Sigmoid colon (tissue), 4 donors: ENCODE data around the gene HHIPL1.

Experiments
- EP300 ChIP-seq, 4 donors: sonication (generic); formaldehyde crosslinking; IDR thresholded peaks; one replicate each; pipeline ENCODE4 v1.6.1; 2017; ENCODE audit warnings: antibody characterized with exemption in 4 of 4
- POLR2A ChIP-seq, 2 donors: fragments of 450-650 bp; IDR thresholded peaks; one replicate each; pipeline ENCODE4 v1.6.1; 2016; ENCODE audit warnings: antibody characterized with exemption in 2 of 2, mild to moderate bottlenecking in 2 of 2, moderate library complexity in 2 of 2
- POLR2AphosphoS5 ChIP-seq, 4 donors: sonication (generic); formaldehyde crosslinking; IDR thresholded peaks; one replicate each; pipeline ENCODE4 v1.6.1; 2017; ENCODE audit warnings: antibody characterized with exemption in 4 of 4
- TF ChIP-seq, protein P1 (sequence below), 4 experiments: fragments of 450-650 bp in 3 of 4; fragments of 200-600 bp in 1 of 4; IDR thresholded peaks; one replicate each; pipeline ENCODE4 v1.5.1; 2016 to 2019; ENCODE audit warnings: antibody characterized with exemption in 4 of 4, mild to moderate bottlenecking in 3 of 4, moderate library complexity in 2 of 4

DNA sequence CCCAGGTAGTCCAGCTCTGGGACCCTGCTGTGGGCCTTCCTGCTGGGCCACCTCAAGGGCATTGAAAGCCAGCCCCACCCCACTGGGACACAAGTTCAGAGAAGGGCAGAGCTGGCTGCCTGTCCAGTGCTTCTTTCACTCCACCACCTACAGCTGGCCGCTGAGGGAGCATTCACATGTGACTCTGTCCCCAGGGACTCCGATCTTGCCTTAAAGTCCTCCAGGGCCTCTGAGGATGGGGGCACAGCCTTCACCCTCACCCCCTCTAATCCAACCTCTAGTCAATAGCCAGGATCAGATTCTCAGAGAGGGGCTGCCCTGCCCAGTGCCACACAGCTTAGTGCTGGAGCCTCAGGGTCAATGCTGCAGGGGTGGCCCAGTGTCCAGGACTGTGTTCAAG lies 34.2 kb downstream of the HHIPL1 start:
- TF ChIP-seq, protein P1, sequence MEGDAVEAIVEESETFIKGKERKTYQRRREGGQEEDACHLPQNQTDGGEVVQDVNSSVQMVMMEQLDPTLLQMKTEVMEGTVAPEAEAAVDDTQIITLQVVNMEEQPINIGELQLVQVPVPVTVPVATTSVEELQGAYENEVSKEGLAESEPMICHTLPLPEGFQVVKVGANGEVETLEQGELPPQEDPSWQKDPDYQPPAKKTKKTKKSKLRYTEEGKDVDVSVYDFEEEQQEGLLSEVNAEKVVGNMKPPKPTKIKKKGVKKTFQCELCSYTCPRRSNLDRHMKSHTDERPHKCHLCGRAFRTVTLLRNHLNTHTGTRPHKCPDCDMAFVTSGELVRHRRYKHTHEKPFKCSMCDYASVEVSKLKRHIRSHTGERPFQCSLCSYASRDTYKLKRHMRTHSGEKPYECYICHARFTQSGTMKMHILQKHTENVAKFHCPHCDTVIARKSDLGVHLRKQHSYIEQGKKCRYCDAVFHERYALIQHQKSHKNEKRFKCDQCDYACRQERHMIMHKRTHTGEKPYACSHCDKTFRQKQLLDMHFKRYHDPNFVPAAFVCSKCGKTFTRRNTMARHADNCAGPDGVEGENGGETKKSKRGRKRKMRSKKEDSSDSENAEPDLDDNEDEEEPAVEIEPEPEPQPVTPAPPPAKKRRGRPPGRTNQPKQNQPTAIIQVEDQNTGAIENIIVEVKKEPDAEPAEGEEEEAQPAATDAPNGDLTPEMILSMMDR (IDR thresholded peaks at IDR 0.05): no peak
- TF ChIP-seq POLR2A (IDR thresholded peaks at IDR 0.05): no peak
- no peak for TF ChIP-seq EP300 (IDR thresholded peaks at IDR 0.05)
- TF ChIP-seq POLR2AphosphoS5 (IDR thresholded peaks at IDR 0.05): no peak
